Panc1 (cell line): ENCODE results near the gene RNF169. TPM values are rescaled to one million over a fixed set of nuclear protein-coding genes. Genes with fewer than 3 reads are reported as not detected.

Experiments
- ATAC-seq: fragments of 200-7000 bp; cut with Tn5 transposase; 2 replicates; pipeline ENCODE4 v1.9.1; 2020; ENCODE audit warnings: mild to moderate bottlenecking, moderate library complexity
- BruUV-seq: library from RNA; stranded (reverse); fragments of 400-500 nt; replicated peaks from 2 replicates; lab custom pipeline; 2021; lab: Mats Ljungman, UMichigan
- CTCF ChIA-PET: fragments of 300-600 bp; sonication (Branson Sonifier 250); formaldehyde crosslinking; loops from one replicate; lab custom pipeline; 2022; ENCODE audit warnings: antibody characterized with exemption; lab: Charles Lee
- POLR2A ChIA-PET: fragments of 300-600 bp; sonication (Branson Sonifier 250); formaldehyde crosslinking; loops from one replicate; lab custom pipeline; 2022; ENCODE audit warnings: antibody characterized with exemption; lab: Charles Lee
- DNase-seq: peaks from one replicate; pipeline ENCODE4 v3.0.0-alpha.2; 2010; ENCODE audit warnings: low read depth, low spot score
- H3K27ac ChIP-seq: 2 replicates; pipeline ENCODE4 v1.5.1; 2011; ENCODE audit warnings: mild to moderate bottlenecking, low read length, inconsistent platforms
- H3K27me3 ChIP-seq: fragments of 200-500 bp; sonication (Bioruptor generic); 2 replicates; pipeline ENCODE4 v1.6.0; 2014; ENCODE audit warnings: low read length, inconsistent platforms; ENCODE audit not compliant: control insufficient read depth, insufficient read depth
- H3K36me3 ChIP-seq: fragments of 200-500 bp; sonication (Bioruptor generic); 2 replicates; pipeline ENCODE4 v1.5.1; 2014; ENCODE audit warnings: inconsistent platforms, mild to moderate bottlenecking, low read length, moderate library complexity; ENCODE audit not compliant: control insufficient read depth, insufficient read depth
- H3K4me1 ChIP-seq: 2 replicates; pipeline ENCODE4 v1.5.1; 2011; ENCODE audit warnings: inconsistent platforms, mild to moderate bottlenecking, low read length, moderate library complexity; ENCODE audit not compliant: control insufficient read depth, insufficient read depth
- H3K4me3 ChIP-seq, 2 experiments: 2 replicates each; pipeline ENCODE4 v1.5.1; 2011 to 2012; ENCODE audit warnings: low read depth in 2 of 2, low read length in 2 of 2, mild to moderate bottlenecking in 2 of 2, inconsistent platforms in 1 of 2, moderate library complexity in 1 of 2
- H3K9me3 ChIP-seq: fragments of 200-500 bp; sonication (Bioruptor generic); 2 replicates; pipeline ENCODE4 v1.5.1; 2014; ENCODE audit warnings: low read depth, mild to moderate bottlenecking, inconsistent platforms, low read length, moderate library complexity; ENCODE audit not compliant: control insufficient read depth, insufficient read depth
- POLR2AphosphoS5 ChIP-seq: IDR thresholded peaks from 2 replicates; pipeline ENCODE4 v1.6.1; 2012; ENCODE audit warnings: mild to moderate bottlenecking, low read depth, low read length, moderate library complexity
- SIN3A ChIP-seq: IDR thresholded peaks from 2 replicates; pipeline ENCODE4 v1.6.1; 2012; ENCODE audit warnings: low read depth, mild to moderate bottlenecking, low read length, moderate library complexity, borderline replicate concordance; ENCODE audit not compliant: insufficient read depth
- TCF7L2 ChIP-seq: IDR thresholded peaks from 2 replicates; pipeline ENCODE4 v1.6.1; 2011; ENCODE audit warnings: mild to moderate bottlenecking, low read depth, low read length, inconsistent platforms
- in situ Hi-C: cut with HindIII; loops from 2 replicates; pipeline ENCODE4 v1.10.0; 2016; ENCODE audit warnings: low sequenced_read_pairs, low pct_unique_long_range_greater_than_20kb
- intact Hi-C: fragments of 100-400 bp; cut with micrococcal nuclease; formaldehyde crosslinking; loops from one replicate; pipeline ENCODE4 v1.10.0; 2022; ENCODE audit not compliant: unreplicated experiment
- total RNA-seq: library from RNA; stranded (reverse); gene quantifications from one replicate; pipeline ENCODE4 v1.2.1, GENCODE V29; 2021; ENCODE audit not compliant: unreplicated experiment
- TF ChIP-seq, protein P1 (sequence below): fragments of 450-650 bp; IDR thresholded peaks from 2 replicates; pipeline ENCODE4 v1.5.1; 2017; ENCODE audit warnings: mild to moderate bottlenecking
- TF ChIP-seq, protein P2 (sequence below), 2 experiments: IDR thresholded peaks; 2 replicates each; pipeline ENCODE4 v1.6.1; 2011 to 2012; ENCODE audit warnings: low read depth in 2 of 2, control low read depth in 1 of 2, low read length in 1 of 2, mild to moderate bottlenecking in 1 of 2, moderate library complexity in 1 of 2; ENCODE audit not compliant: insufficient read depth in 1 of 2

Gene RNF169
- total RNA-seq, 1 experiment from 2014 or later, result 23.6 TPM

DNA sequence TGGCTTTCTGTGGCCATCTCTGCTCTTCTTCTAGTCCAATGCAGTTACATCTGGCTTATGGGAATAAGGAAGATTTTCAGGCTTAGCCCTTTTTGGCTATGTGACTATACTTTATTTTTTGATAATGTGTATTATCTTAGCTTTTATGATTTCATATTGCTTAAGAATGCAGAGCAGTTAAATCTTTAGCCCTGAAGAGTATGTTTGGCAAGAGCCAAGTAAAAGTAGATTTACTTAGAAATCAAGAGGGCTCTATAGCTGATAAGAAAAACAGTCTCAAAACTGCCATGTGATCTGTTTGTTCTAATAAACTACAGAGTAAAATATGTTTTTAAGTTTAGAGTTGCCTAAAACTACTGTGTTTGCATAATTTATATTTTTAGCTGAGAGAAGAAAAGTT lies 61.2 kb downstream of the RNF169 start:
- intact Hi-C loops, result no loop called here
- peaks cover 6% of the 10 kb centered on the region; the same call in 1 of the 2 replicates for H3K36me3 ChIP-seq
- H3K27me3 ChIP-seq, result no peaks in the 10 kb centered on the region
- TF ChIP-seq TCF7L2, result no peak
- no peak for TF ChIP-seq POLR2AphosphoS5
- TF ChIP-seq, protein P1, sequence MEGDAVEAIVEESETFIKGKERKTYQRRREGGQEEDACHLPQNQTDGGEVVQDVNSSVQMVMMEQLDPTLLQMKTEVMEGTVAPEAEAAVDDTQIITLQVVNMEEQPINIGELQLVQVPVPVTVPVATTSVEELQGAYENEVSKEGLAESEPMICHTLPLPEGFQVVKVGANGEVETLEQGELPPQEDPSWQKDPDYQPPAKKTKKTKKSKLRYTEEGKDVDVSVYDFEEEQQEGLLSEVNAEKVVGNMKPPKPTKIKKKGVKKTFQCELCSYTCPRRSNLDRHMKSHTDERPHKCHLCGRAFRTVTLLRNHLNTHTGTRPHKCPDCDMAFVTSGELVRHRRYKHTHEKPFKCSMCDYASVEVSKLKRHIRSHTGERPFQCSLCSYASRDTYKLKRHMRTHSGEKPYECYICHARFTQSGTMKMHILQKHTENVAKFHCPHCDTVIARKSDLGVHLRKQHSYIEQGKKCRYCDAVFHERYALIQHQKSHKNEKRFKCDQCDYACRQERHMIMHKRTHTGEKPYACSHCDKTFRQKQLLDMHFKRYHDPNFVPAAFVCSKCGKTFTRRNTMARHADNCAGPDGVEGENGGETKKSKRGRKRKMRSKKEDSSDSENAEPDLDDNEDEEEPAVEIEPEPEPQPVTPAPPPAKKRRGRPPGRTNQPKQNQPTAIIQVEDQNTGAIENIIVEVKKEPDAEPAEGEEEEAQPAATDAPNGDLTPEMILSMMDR, result no peak
- TF ChIP-seq, protein P2, sequence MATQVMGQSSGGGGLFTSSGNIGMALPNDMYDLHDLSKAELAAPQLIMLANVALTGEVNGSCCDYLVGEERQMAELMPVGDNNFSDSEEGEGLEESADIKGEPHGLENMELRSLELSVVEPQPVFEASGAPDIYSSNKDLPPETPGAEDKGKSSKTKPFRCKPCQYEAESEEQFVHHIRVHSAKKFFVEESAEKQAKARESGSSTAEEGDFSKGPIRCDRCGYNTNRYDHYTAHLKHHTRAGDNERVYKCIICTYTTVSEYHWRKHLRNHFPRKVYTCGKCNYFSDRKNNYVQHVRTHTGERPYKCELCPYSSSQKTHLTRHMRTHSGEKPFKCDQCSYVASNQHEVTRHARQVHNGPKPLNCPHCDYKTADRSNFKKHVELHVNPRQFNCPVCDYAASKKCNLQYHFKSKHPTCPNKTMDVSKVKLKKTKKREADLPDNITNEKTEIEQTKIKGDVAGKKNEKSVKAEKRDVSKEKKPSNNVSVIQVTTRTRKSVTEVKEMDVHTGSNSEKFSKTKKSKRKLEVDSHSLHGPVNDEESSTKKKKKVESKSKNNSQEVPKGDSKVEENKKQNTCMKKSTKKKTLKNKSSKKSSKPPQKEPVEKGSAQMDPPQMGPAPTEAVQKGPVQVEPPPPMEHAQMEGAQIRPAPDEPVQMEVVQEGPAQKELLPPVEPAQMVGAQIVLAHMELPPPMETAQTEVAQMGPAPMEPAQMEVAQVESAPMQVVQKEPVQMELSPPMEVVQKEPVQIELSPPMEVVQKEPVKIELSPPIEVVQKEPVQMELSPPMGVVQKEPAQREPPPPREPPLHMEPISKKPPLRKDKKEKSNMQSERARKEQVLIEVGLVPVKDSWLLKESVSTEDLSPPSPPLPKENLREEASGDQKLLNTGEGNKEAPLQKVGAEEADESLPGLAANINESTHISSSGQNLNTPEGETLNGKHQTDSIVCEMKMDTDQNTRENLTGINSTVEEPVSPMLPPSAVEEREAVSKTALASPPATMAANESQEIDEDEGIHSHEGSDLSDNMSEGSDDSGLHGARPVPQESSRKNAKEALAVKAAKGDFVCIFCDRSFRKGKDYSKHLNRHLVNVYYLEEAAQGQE (IDR thresholded peaks at IDR 0.05; ENCODE audit: insufficient read depth in 1 of 2, low read depth in 2 of 2, low read length in 1 of 2), result no peak
- no peak for TF ChIP-seq SIN3A
- ATAC-seq, result no peak
- in situ Hi-C loops, result no loop called here
- no TSS peak for BruUV-seq
- ChIA-PET CTCF (no interaction called here), POLR2A (no interaction called here)
- H3K9me3 ChIP-seq, result no peaks in the 10 kb centered on the region
- H3K4me1 ChIP-seq, result no peaks in the 10 kb centered on the region; the same call in 1 of the 2 replicates
- no peak overlapping the region for H3K4me3 ChIP-seq
- no peak overlapping the region for H3K27ac ChIP-seq
- no peak for DNase-seq

DNA sequence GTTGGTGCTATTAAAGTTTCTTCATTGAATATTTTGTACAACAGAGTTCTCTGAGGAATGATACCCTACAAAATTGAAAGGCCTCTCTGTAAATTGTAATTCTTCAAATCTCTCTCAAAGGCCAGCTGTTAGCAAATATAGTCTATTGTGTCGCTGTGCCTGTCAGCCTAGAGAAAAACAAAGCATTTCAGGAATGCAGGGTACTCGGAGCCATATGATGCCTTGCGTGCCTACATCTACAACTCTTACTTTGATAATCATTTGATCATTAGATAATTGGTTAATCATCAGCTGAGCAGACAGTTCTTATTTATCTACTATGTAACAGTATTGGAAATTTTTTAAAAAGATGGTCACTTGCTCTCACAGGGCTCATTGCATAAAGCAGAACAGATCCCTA lies 67.3 kb downstream of the RNF169 start:
- no peaks in the 10 kb centered on the region for H3K27me3 ChIP-seq
- no peak for ATAC-seq
- no peak for DNase-seq
- in situ Hi-C loops (no loop called here), intact Hi-C loops (no loop called here)
- no TSS peak for BruUV-seq
- ChIA-PET POLR2A (no interaction called here), CTCF (no interaction called here)
- H3K36me3 ChIP-seq, result 0 out of 2 replicates have a peak, but pooled peaks cover 2% of the 10 kb centered on the region
- H3K9me3 ChIP-seq, result no peaks in the 10 kb centered on the region
- H3K4me1 ChIP-seq, result 0 out of 2 replicates have a peak, but pooled peaks cover 2% of the 10 kb centered on the region
- TF ChIP-seq, protein P1, result no peak
- TF ChIP-seq TCF7L2 (no peak), SIN3A (no peak), POLR2AphosphoS5 (no peak)
- TF ChIP-seq, protein P2 (IDR thresholded peaks at IDR 0.05; ENCODE audit: insufficient read depth in 1 of 2, low read depth in 2 of 2, low read length in 1 of 2), result no peak
- H3K4me3 ChIP-seq, result no peak overlapping the region
- no peak overlapping the region for H3K27ac ChIP-seq
